Esophagus squamous epithelium (tissue), 5 donors: ENCODE results near the gene BRMS1. TPM values are rescaled to one million over a fixed set of nuclear protein-coding genes. Genes with fewer than 3 reads are reported as not detected.

Experiments used
- DNase-seq: peaks from one replicate; lab custom pipeline; 2025; lab: John Stamatoyannopoulos, UW
- H3K27ac ChIP-seq, 4 donors: fragments of 200-600 bp; sonication (generic); one replicate each; pipeline ENCODE4 v1.5.1; 2016 to 2019; ENCODE audit warnings: mild to moderate bottlenecking in 1 of 4
- H3K27me3 ChIP-seq, 4 donors: fragments of 200-600 bp; sonication (generic); 1 replicate in 3 of 4; 2 replicates in 1 of 4; pipeline versions ENCODE4 v1.5.1 to v1.6.0; 2017 to 2021; ENCODE audit warnings: antibody characterized with exemption in 1 of 4
- H3K36me3 ChIP-seq, 3 donors: fragments of 200-600 bp; sonication (generic); one replicate each; pipeline ENCODE4 v1.5.1; 2016 to 2019
- H3K4me1 ChIP-seq, 3 donors: fragments of 200-600 bp; sonication (generic); one replicate each; pipeline ENCODE4 v1.5.1; 2017 to 2019
- H3K4me3 ChIP-seq, 4 donors: fragments of 200-600 bp; sonication (generic); 1 replicate in 3 of 4; 2 replicates in 1 of 4; pipeline ENCODE4 v1.5.1; 2016 to 2019; ENCODE audit warnings: mild to moderate bottlenecking in 2 of 4, moderate library complexity in 1 of 4
- H3K9me3 ChIP-seq, 3 donors: fragments of 200-600 bp; sonication (generic); one replicate each; pipeline ENCODE4 v1.5.1; 2016 to 2019
- CTCF ChIP-seq, 6 experiments: fragments of 450-650 bp in 4 of 6; fragments of 200-600 bp in 2 of 6; sonication (generic) in 2 of 6; IDR thresholded peaks; one replicate each; pipeline ENCODE4 v1.5.1; 2016 to 2019; ENCODE audit warnings: antibody characterized with exemption in 6 of 6, mild to moderate bottlenecking in 4 of 6, moderate library complexity in 4 of 6
- POLR2A ChIP-seq, 4 donors: fragments of 450-650 bp; IDR thresholded peaks; one replicate each; pipeline ENCODE4 v1.6.1; 2017; ENCODE audit warnings: antibody characterized with exemption in 4 of 4, mild to moderate bottlenecking in 4 of 4, moderate library complexity in 3 of 4
- WGBS, 2 donors: methylation state at CpG; one replicate each; pipeline ENCODE4 v1.1.5; 2018; 5-methylcytosine and 5-hydroxymethylcytosine counted together
- intact Hi-C: fragments of 100-400 bp; cut with DNase I; formaldehyde crosslinking; loops from one replicate; pipeline ENCODE4 v1.15.0; 2022
- total RNA-seq, 4 donors: library from RNA; depleted of rRNA; stranded (reverse); fragments of >200 nt; gene quantifications; one replicate each; pipeline ENCODE4 v1.1.0, GENCODE V29; 2016
- donor health status: DM: yes; HTN: yes; CAD: no.

Gene BRMS1
- total RNA-seq, 4 donors from 2014 or later, result 43.8 to 65.5 (median 56.8) TPM

- H3K36me3 ChIP-seq, result peaks cover 10 to 28% (median 15%) of the 10 kb centered on the region in 3 donors
- intact Hi-C loops, result no loop called here
- DNase-seq, result no peak
- H3K9me3 ChIP-seq, result no peaks in the 10 kb centered on the region
- no peaks in the 10 kb centered on the region for H3K27me3 ChIP-seq
- H3K4me3 ChIP-seq, result peak overlapping the region in 1 of 4 donors; percentile 43
- peaks cover 24 to 53% (median 29%) of the 10 kb centered on the region in 3 donors for H3K4me1 ChIP-seq
- TF ChIP-seq POLR2A (IDR thresholded peaks at IDR 0.05) (no peak), CTCF (IDR thresholded peaks at IDR 0.05) (peak; percentile 90 to 98 (median 96))
- H3K27ac ChIP-seq, result peak overlapping the region in 3 of 4 donors; percentile 17 to 88 (median 29)
- 14% methylated on average over 11 to 15 of the region's 19 CpGs for WGBS, 2 donors
Observed at GRCh38 chr11:66328302-66329144, 16.4 kb downstream of the BRMS1 start.

GRCh38 chr11:66328031-66328301 is 16.9 kb downstream of the BRMS1 start:
- WGBS, 2 donors, result 0 to 20% methylated on average over 1 to 3 of the region's 3 CpGs
- intact Hi-C loops, result no loop called here
- peak overlapping the region in 3 of 4 donors; percentile 17 to 88 (median 29) for H3K27ac ChIP-seq
- no peak overlapping the region for H3K4me3 ChIP-seq
- no peaks in the 10 kb centered on the region for H3K27me3 ChIP-seq
- TF ChIP-seq CTCF (IDR thresholded peaks at IDR 0.05) (no peak), POLR2A (IDR thresholded peaks at IDR 0.05) (no peak)
- peaks cover 24 to 49% (median 29%) of the 10 kb centered on the region in 3 donors for H3K4me1 ChIP-seq
- no peaks in the 10 kb centered on the region for H3K9me3 ChIP-seq
- DNase-seq, result no peak
- H3K36me3 ChIP-seq, result peaks cover 5 to 22% (median 11%) of the 10 kb centered on the region in 3 donors

- intact Hi-C loops, result no loop called here
- TF ChIP-seq CTCF (IDR thresholded peaks at IDR 0.05), result no peak
- no peak for TF ChIP-seq POLR2A (IDR thresholded peaks at IDR 0.05)
- WGBS, 2 donors, result 42 to 47% methylated on average over 2 to 3 of the region's 10 CpGs
- no peak for DNase-seq
- Histone ChIP-seq H3K36me3 (peaks cover 1 to 17% (median 5%) of the 10 kb centered on the region in 3 donors), H3K27me3 (no peaks in the 10 kb centered on the region), H3K9me3 (no peaks in the 10 kb centered on the region), H3K27ac (peak overlapping the region; percentile 49 to 88 (median 72)), H3K4me3 (no peak overlapping the region), H3K4me1 (peaks cover 24 to 49% (median 29%) of the 10 kb centered on the region in 3 donors)
Observed at GRCh38 chr11:66327171-66328030, 17.5 kb downstream of the BRMS1 start.

GRCh38 chr11:66326261-66327111 is 18.4 kb downstream of the BRMS1 start:
- DNase-seq, result no peak
- 38 to 40% methylated on average over 1 to 12 of the region's 21 CpGs for WGBS, 2 donors
- H3K4me1 ChIP-seq, result peaks cover 24 to 54% (median 29%) of the 10 kb centered on the region in 3 donors

More at GRCh38 chr11:66326261-66327111, 18.4 kb downstream of the BRMS1 start:
- no peaks in the 10 kb centered on the region for H3K9me3 ChIP-seq
- intact Hi-C loops, result no loop called here
- H3K36me3 ChIP-seq, result peaks cover 0 to 8% (median 0%) of the 10 kb centered on the region in 3 donors
- TF ChIP-seq CTCF (IDR thresholded peaks at IDR 0.05) (no peak), POLR2A (IDR thresholded peaks at IDR 0.05) (no peak)
- H3K27me3 ChIP-seq, result no peaks in the 10 kb centered on the region
- peak overlapping the region; percentile 49 to 88 (median 72) for H3K27ac ChIP-seq
- no peak overlapping the region for H3K4me3 ChIP-seq
